H1 (cell line): ENCODE results near the gene CACNG1.

Experiments
- BRCA1 ChIP-seq: IDR thresholded peaks from 2 replicates; pipeline ENCODE4 v1.6.1; 2012; ENCODE audit warnings: low read depth, low read length, improper control_type of control experiment
- CTCF ChIP-seq, 3 experiments: IDR thresholded peaks; 1 replicate in 2 of 3; 2 replicates in 1 of 3; pipeline versions ENCODE4 v1.5.1 to v1.6.1; 2011; ENCODE audit warnings: low read length in 3 of 3, mild to moderate bottlenecking in 3 of 3, inconsistent platforms in 2 of 3, low read depth in 1 of 3, moderate library complexity in 1 of 3; ENCODE audit not compliant: insufficient read depth in 1 of 3; ENCODE audit errors: control extremely low read depth in 1 of 3
- E2F6 ChIP-seq: IDR thresholded peaks from 2 replicates; pipeline ENCODE4 v1.6.1; 2012; ENCODE audit warnings: inconsistent platforms
- HDAC2 ChIP-seq, 2 experiments: fragments of 300-600 bp in 1 of 2; sonication (generic) in 1 of 2; IDR thresholded peaks; 2 replicates each; pipeline ENCODE4 v1.6.1; 2011 to 2012; ENCODE audit warnings: low read depth in 2 of 2, low read length in 2 of 2, mild to moderate bottlenecking in 2 of 2, moderate library complexity in 2 of 2, borderline replicate concordance in 1 of 2, inconsistent platforms in 1 of 2
- KDM5A ChIP-seq: fragments of 200-600 bp; IDR thresholded peaks from 2 replicates; pipeline ENCODE4 v1.7.1; 2012; ENCODE audit warnings: mild to moderate bottlenecking, low read length, inconsistent platforms, mixed read lengths
- NRF1 ChIP-seq: IDR thresholded peaks from 2 replicates; pipeline ENCODE4 v1.6.1; 2011; ENCODE audit warnings: mild to moderate bottlenecking, low read depth, low read length, improper control_type of control experiment
- POLR2AphosphoS5 ChIP-seq: IDR thresholded peaks from 2 replicates; pipeline ENCODE4 v1.6.1; 2011; ENCODE audit warnings: low read depth, low read length
- RFX5 ChIP-seq: IDR thresholded peaks from 2 replicates; pipeline ENCODE4 v1.6.1; 2011; ENCODE audit warnings: low read depth, low read length, improper control_type of control experiment, borderline replicate concordance
- SIN3A ChIP-seq, 2 experiments: IDR thresholded peaks in 1 of 2; conservative IDR thresholded peaks in 1 of 2; 2 replicates each; pipeline ENCODE4 v1.6.1; 2011 to 2012; ENCODE audit warnings: low read length in 2 of 2, improper control_type of control experiment in 1 of 2, low read depth in 1 of 2, mild to moderate bottlenecking in 1 of 2
- TCF12 ChIP-seq: IDR thresholded peaks from 2 replicates; pipeline ENCODE4 v1.6.1; 2011; ENCODE audit warnings: low read depth, mild to moderate bottlenecking, low read length
- TEAD4 ChIP-seq: IDR thresholded peaks from 2 replicates; pipeline ENCODE4 v1.6.1; 2012; ENCODE audit warnings: low read depth, low read length, inconsistent platforms, mixed read lengths

- no peak for TF ChIP-seq BRCA1
- TF ChIP-seq NRF1: no peak
- TF ChIP-seq TCF12: no peak
- TF ChIP-seq HDAC2 (IDR thresholded peaks at IDR 0.05; ENCODE audit: borderline replicate concordance in 1 of 2, low read depth in 2 of 2, low read length in 2 of 2): no peak
- TF ChIP-seq CTCF (IDR thresholded peaks at IDR 0.05; ENCODE audit: control extremely low read depth in 1 of 3, insufficient read depth in 1 of 3, low read depth in 1 of 3, low read length in 3 of 3): no peak
- TF ChIP-seq SIN3A (conservative IDR thresholded peaks at IDR 0.05 in 1 of 2, IDR thresholded peaks at IDR 0.05 in 1 of 2; ENCODE audit: low read depth in 1 of 2, low read length in 2 of 2): no peak
- TF ChIP-seq TEAD4: no peak
- no peak for TF ChIP-seq KDM5A
- no peak for TF ChIP-seq E2F6
- no peak for TF ChIP-seq POLR2AphosphoS5
- TF ChIP-seq RFX5: no peak
Observed at GRCh38 chr17:67059372-67059771, 15.0 kb downstream of the CACNG1 start.
